Erythroblast (primary cell): Measurements from ENCODE around the gene OPTC.

ENCODE experiments used
- GATA1 ChIP-seq: IDR thresholded peaks from 2 replicates; pipeline ENCODE4 v1.6.1; 2011; ENCODE audit warnings: low read depth, mild to moderate bottlenecking, control low read depth, low read length, moderate library complexity
- POLR2A ChIP-seq: IDR thresholded peaks from 2 replicates; pipeline ENCODE4 v1.6.1; 2011; ENCODE audit warnings: mild to moderate bottlenecking, low read length

DNA sequence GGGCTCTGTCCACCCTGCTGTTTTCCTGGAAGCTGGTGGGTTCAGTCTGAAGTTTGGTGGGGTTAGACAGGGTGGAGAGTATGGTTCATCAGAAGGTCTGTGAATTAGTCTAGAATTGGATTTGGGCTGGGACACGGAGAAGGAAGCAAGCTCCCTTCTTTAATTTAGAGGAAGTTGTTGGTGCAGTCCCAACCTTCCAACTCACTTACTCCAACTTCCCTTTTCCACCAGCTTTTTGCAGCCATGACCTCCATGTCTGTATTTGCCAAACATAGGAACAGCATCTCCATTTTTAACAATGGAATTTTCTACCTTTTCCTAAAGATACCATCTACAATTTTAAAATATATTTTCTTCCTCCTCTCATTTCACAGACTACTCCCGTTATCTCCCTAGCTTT lies 46.8 kb upstream of the OPTC start:
- TF ChIP-seq POLR2A = no peak
- TF ChIP-seq GATA1 = no peak
